Loucy (cell line): ENCODE data around the gene ATOSA.

Experiments
- EZH2phosphoT487 ChIP-seq: fragments of 200-600 bp; IDR thresholded peaks from 2 replicates; pipeline ENCODE4 v1.6.1; 2018; ENCODE audit warnings: antibody characterized with exemption, mild to moderate bottlenecking, moderate library complexity, borderline replicate concordance
- TF ChIP-seq, protein P1 (sequence below): fragments of 200-600 bp; sonication (generic); conservative IDR thresholded peaks from 2 replicates; pipeline ENCODE4 v1.5.1; 2014; ENCODE audit warnings: mild to moderate bottlenecking, antibody characterized with exemption, low read length

DNA sequence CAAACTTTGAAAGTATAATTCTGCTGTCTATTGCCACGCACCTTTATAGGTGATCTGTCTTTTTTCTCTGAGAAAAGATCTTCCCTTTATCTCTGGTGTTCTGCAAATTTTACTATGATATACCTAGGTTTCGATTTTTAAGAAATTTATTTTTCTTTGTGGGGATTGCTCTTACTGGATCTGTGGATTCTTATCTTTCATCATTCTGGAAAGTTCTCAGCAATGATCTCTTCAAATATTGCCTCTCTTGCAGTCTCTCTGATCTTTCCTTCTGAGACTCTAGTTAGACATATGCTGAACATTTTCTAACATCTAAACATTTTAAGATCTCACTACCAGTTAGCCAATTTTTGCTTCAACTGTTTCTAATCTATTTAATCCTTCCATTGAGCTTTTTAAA, 47.0 kb upstream of the ATOSA start:
- TF ChIP-seq, protein P1, sequence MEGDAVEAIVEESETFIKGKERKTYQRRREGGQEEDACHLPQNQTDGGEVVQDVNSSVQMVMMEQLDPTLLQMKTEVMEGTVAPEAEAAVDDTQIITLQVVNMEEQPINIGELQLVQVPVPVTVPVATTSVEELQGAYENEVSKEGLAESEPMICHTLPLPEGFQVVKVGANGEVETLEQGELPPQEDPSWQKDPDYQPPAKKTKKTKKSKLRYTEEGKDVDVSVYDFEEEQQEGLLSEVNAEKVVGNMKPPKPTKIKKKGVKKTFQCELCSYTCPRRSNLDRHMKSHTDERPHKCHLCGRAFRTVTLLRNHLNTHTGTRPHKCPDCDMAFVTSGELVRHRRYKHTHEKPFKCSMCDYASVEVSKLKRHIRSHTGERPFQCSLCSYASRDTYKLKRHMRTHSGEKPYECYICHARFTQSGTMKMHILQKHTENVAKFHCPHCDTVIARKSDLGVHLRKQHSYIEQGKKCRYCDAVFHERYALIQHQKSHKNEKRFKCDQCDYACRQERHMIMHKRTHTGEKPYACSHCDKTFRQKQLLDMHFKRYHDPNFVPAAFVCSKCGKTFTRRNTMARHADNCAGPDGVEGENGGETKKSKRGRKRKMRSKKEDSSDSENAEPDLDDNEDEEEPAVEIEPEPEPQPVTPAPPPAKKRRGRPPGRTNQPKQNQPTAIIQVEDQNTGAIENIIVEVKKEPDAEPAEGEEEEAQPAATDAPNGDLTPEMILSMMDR: no peak
- no peak for TF ChIP-seq EZH2phosphoT487
